ENCODE results near the gene DPP7.
"Not testable (repeated sequence)": the region's sequence is repeated elsewhere in the genome, so short reads cannot be mapped to it uniquely, and the experiment has no call there.

Gene DPP7

DNA sequence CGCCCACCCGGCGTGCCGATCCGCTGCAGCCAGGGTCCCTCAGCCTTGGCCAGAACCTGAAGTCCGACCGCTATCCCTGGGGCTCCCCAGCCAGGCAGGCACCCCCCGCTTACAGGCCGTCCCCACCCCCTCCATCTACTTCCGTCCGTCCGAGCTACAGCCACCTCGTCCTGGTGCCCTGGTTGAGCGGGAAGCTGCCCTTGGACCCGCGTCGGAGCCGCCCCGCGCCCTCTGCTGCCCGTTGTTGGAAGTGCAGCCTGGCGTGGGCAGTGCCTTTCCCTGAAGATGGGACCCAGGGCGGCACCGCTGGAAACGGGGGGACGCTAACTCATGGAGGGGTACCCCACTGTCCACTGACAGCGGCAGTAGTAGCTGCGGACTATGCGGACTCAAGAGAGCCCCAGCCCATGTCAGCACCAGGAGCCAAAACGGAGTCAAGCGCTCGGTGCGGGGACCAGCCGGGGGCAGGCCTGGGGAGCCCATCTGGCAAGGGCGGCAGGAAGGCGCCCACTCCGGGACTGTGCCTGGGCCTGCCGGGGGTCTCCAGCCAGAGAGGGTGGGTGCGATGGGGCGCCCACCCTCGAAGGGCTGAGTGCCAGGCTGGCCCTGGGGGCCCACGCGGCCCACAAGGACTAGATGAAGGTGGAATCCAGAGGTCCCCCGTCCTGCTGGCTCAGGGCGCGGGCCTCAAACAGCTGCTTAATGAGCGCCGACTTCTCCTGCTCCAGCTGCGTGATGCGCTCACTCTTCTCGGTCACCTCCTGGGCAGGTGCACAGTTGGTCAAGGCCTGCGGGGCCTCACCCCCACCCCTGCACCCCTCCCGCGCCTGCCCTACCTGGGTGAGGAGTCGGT, 50.3 kb downstream of the DPP7 start:
- Histone ChIP-seq H3K36me3 (replicated peaks; ENCODE audit: insufficient read depth, low read length) (no peaks in the 10 kb centered on the region), H3K27me3 (replicated peaks; ENCODE audit: insufficient read depth, low read length) (0 out of 2 replicates have a peak, but pooled peaks cover 8% of the 10 kb centered on the region), H3K4me3 (ENCODE audit: low read length) (no peak overlapping the region), H3K27ac (ENCODE audit: low read length) (no peak overlapping the region), H3K4me2 (ENCODE audit: low read depth, low read length) (no peak overlapping the region), H3K79me2 (ENCODE audit: low read length) (peaks cover 25% of the 10 kb centered on the region), H3K4me1 (ENCODE audit: low read length) (peaks cover 15% of the 10 kb centered on the region), H4K20me1 (ENCODE audit: insufficient read depth, low read length) (0 out of 2 replicates have a peak, but pooled peaks cover 3% of the 10 kb centered on the region), H3K9ac (ENCODE audit: low read length) (no peak overlapping the region), H3F3A (ENCODE audit: insufficient read depth, low read length) (peaks cover 10% of the 10 kb centered on the region), H3K9me3 (replicated peaks; ENCODE audit: insufficient read depth, low read length) (no peaks in the 10 kb centered on the region), H2AFZ (ENCODE audit: low read length) (no peak overlapping the region), H3K9me2 (replicated peaks; ENCODE audit: insufficient read depth, low read length) (no peaks in the 10 kb centered on the region)
- peak; percentile 34 for DNase-seq
- no peak for TF ChIP-seq EZH2 (optimal IDR thresholded peaks at IDR 0.05; ENCODE audit: low read depth, low read length)
- no peak for TF ChIP-seq EZH2phosphoT487 (IDR thresholded peaks at IDR 0.05; ENCODE audit: low read length)
- TF ChIP-seq, protein P1, sequence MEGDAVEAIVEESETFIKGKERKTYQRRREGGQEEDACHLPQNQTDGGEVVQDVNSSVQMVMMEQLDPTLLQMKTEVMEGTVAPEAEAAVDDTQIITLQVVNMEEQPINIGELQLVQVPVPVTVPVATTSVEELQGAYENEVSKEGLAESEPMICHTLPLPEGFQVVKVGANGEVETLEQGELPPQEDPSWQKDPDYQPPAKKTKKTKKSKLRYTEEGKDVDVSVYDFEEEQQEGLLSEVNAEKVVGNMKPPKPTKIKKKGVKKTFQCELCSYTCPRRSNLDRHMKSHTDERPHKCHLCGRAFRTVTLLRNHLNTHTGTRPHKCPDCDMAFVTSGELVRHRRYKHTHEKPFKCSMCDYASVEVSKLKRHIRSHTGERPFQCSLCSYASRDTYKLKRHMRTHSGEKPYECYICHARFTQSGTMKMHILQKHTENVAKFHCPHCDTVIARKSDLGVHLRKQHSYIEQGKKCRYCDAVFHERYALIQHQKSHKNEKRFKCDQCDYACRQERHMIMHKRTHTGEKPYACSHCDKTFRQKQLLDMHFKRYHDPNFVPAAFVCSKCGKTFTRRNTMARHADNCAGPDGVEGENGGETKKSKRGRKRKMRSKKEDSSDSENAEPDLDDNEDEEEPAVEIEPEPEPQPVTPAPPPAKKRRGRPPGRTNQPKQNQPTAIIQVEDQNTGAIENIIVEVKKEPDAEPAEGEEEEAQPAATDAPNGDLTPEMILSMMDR (IDR thresholded peaks at IDR 0.05; ENCODE audit: low read length), result peak; percentile 80

DNA sequence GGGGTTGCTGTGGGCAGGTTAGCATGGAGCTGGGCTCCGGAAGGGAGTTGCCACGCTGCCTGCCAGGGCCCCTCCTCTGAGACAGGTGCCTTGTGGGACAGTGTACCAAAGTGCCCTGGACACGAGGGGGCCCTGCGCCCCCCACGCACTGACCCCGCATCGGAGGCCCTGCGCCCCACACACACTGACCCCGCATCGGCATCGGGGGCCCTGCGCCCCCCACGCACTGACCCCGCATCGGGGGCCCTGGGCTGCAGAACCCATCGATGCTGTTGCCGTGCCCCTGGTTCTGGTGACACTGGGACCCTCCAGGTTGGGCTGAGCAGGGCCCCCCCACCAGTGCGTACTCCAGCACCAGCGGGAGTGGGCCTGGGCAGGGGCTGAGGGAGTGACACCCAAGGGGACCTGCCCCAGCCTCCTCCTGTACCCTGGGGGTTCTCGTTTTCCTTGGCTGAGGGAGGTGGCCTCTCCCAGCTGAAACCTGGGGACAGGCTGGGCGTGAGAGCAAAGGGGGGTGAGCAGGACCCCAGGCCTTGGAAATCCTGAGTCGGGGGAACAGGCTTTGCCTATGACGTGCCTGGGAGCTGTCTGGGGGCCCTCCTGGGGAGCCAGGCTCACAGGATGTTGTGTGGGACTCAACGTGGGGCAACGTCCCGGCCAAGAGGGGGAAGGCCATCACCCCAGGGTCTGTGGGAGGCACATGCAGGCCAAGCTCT, 51.1 kb downstream of the DPP7 start:
- Histone ChIP-seq H3F3A (ENCODE audit: insufficient read depth, low read length) (peaks cover 7% of the 10 kb centered on the region), H3K79me2 (ENCODE audit: low read length) (peaks cover 17% of the 10 kb centered on the region), H3K9me2 (replicated peaks; ENCODE audit: insufficient read depth, low read length) (no peaks in the 10 kb centered on the region), H3K4me2 (ENCODE audit: low read depth, low read length) (no peak overlapping the region), H3K9ac (ENCODE audit: low read length) (no peak overlapping the region), H3K36me3 (replicated peaks; ENCODE audit: insufficient read depth, low read length) (no peaks in the 10 kb centered on the region), H3K4me1 (ENCODE audit: low read length) (peaks cover 7% of the 10 kb centered on the region), H3K9me3 (replicated peaks; ENCODE audit: insufficient read depth, low read length) (no peaks in the 10 kb centered on the region), H3K27me3 (replicated peaks; ENCODE audit: insufficient read depth, low read length) (peaks cover 14% of the 10 kb centered on the region), H3K4me3 (ENCODE audit: low read length) (no peak overlapping the region), H3K27ac (ENCODE audit: low read length) (no peak overlapping the region), H2AFZ (ENCODE audit: low read length) (no peak overlapping the region), H4K20me1 (ENCODE audit: insufficient read depth, low read length) (0 out of 2 replicates have a peak, but pooled peaks cover 3% of the 10 kb centered on the region)
- DNase-seq, result no peak
- TF ChIP-seq EZH2phosphoT487 (IDR thresholded peaks at IDR 0.05; ENCODE audit: low read length) (no peak), EZH2 (optimal IDR thresholded peaks at IDR 0.05; ENCODE audit: low read depth, low read length) (no peak)
- TF ChIP-seq, protein P1 (IDR thresholded peaks at IDR 0.05; ENCODE audit: low read length), result no peak

DNA sequence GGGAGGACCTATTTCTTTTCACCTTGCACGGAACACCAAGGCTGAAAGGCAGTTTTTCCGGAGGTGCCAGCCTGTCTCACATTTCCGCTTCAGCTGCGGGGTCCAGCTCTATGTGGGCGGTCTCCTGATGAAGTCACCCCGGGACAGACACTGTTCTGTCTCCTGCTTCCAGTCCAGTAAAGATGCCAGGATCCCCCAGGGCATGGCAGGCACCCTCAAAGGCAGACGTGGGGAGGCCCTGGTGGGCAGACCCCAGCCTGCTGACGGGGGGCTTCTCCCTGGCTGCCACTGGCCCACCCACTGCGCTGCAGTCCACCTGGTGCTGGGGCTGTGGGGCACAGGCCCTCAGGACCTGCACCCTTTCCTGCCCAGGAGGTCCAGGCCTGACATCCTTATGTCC, 51.7 kb downstream of the DPP7 start:
- H3K4me1 ChIP-seq (ENCODE audit: low read length); DNase-seq; H3K9me3 ChIP-seq (replicated peaks; ENCODE audit: insufficient read depth, low read length); H4K20me1 ChIP-seq (ENCODE audit: insufficient read depth, low read length); H3K36me3 ChIP-seq (replicated peaks; ENCODE audit: insufficient read depth, low read length); H3K4me2 ChIP-seq (ENCODE audit: low read depth, low read length); H3K4me3 ChIP-seq (ENCODE audit: low read length); H2AFZ ChIP-seq (ENCODE audit: low read length); H3K27ac ChIP-seq (ENCODE audit: low read length); H3K9ac ChIP-seq (ENCODE audit: low read length); H3K9me2 ChIP-seq (replicated peaks; ENCODE audit: insufficient read depth, low read length); H3F3A ChIP-seq (ENCODE audit: insufficient read depth, low read length): not testable (repeated sequence)
- Histone ChIP-seq H3K79me2 (ENCODE audit: low read length) (peaks cover 14% of the 10 kb centered on the region), H3K27me3 (replicated peaks; ENCODE audit: insufficient read depth, low read length) (peaks cover 21% of the 10 kb centered on the region)

Measured in MM.1S (cell line).